Sciatic nerve (tissue), 2 donors: ENCODE measurements around the gene UBE2G2. TPM values are rescaled to one million over a fixed set of nuclear protein-coding genes. Genes with fewer than 3 reads are reported as not detected.
A peak's percentile ranks its signal among the peaks of the same experiment; 100 is the strongest.

Experiments
- ATAC-seq: fragments of 200-7000 bp; cut with Tn5 transposase; one replicate; pipeline ENCODE4 v1.9.1; 2020; ENCODE audit warnings: mild to moderate bottlenecking, moderate library complexity
- DNase-seq: peaks from one replicate; pipeline ENCODE4 v3.0.0-alpha.2; 2020; ENCODE audit warnings: low spot score
- intact Hi-C: fragments of 100-400 bp; cut with DNase I; formaldehyde crosslinking; loops from one replicate; pipeline ENCODE4 v1.14.2; 2022
- total RNA-seq: library from RNA; stranded (reverse); fragmentation: NEBNext Ultra II Directional; extraction: Animal tissue kit (Norgen Biotek cat#: 25700); gene quantifications from one replicate; pipeline ENCODE4 v1.2.1, GENCODE V29; 2021
- donor health status: DM: no; HTN: no; CAD: no.
- donor health status: DM: no; HTN: no; CAD: no.

UBE2G2 gene
- total RNA-seq, 1 donor from 2014 or later = 78.0 TPM

- DNase-seq = peak; percentile 13
- intact Hi-C loops = loop anchor here (5.0 kb wide), 1 partner anchor 594 kb away; no protein-coding TSS in a partner anchor
- ATAC-seq = no peak
Observed at GRCh38 chr21:44738621-44739020, 63.0 kb downstream of the UBE2G2 start.

GRCh38 chr21:44737706-44738354 is 63.8 kb downstream of the UBE2G2 start:
- ATAC-seq (no peak), DNase-seq (no peak)
- intact Hi-C loops = loop anchor here (5.0 kb wide), 1 partner anchor 594 kb away; no protein-coding TSS in a partner anchor

- intact Hi-C loops = loop anchor here (5.0 kb wide), 1 partner anchor 596 kb away; no protein-coding TSS in a partner anchor
- DNase-seq = peak; percentile 41
- ATAC-seq = no peak
Observed at GRCh38 chr21:44736291-44737004, 65.2 kb downstream of the UBE2G2 start.

- intact Hi-C loops = loop anchor here (5.0 kb wide), 1 partner anchor 596 kb away; no protein-coding TSS in a partner anchor
- ATAC-seq = no peak
- peak; percentile 27 for DNase-seq
Observed at GRCh38 chr21:44735821-44736220, 65.8 kb downstream of the UBE2G2 start.

- DNase-seq = peak; percentile 48
- no peak for ATAC-seq
Observed at GRCh38 chr21:44734841-44735240, 66.8 kb downstream of the UBE2G2 start.

GRCh38 chr21:44734026-44734745 is 67.4 kb downstream of the UBE2G2 start:
- ATAC-seq (peak; percentile 24), DNase-seq (peak; percentile 34)
- intact Hi-C loops = no loop called here

More at GRCh38 chr21:44734841-44735240, 66.8 kb downstream of the UBE2G2 start:
- intact Hi-C loops = loop anchor here (5.0 kb wide), 1 partner anchor 597 kb away; no protein-coding TSS in a partner anchor

- ATAC-seq = no peak
- intact Hi-C loops = no loop called here
- DNase-seq = peak; percentile 18
Observed at GRCh38 chr21:44732956-44733355, 68.7 kb downstream of the UBE2G2 start.

- ATAC-seq (no peak), DNase-seq (peak; percentile 14)
- intact Hi-C loops = no loop called here
Observed at GRCh38 chr21:44732263-44732662, 69.4 kb downstream of the UBE2G2 start.

GRCh38 chr21:44730951-44731579 is 70.6 kb downstream of the UBE2G2 start:
- DNase-seq = no peak
- intact Hi-C loops = no loop called here
- ATAC-seq = no peak

- intact Hi-C loops = no loop called here
- DNase-seq (peak; percentile 9), ATAC-seq (no peak)
Observed at GRCh38 chr21:44730028-44730395, 71.6 kb downstream of the UBE2G2 start.

GRCh38 chr21:44729336-44730027 is 72.1 kb downstream of the UBE2G2 start:
- peak; percentile 43 for DNase-seq

GRCh38 chr21:44728716-44729115 is 72.9 kb downstream of the UBE2G2 start:
- DNase-seq (peak; percentile 22), ATAC-seq (no peak)
- intact Hi-C loops = no loop called here

More at GRCh38 chr21:44729336-44730027, 72.1 kb downstream of the UBE2G2 start:
- ATAC-seq = no peak
- intact Hi-C loops = no loop called here

- intact Hi-C loops = no loop called here
- DNase-seq (peak; percentile 33), ATAC-seq (no peak)
Observed at GRCh38 chr21:44727757-44728156, 73.9 kb downstream of the UBE2G2 start.

GRCh38 chr21:44727321-44727720 is 74.3 kb downstream of the UBE2G2 start:
- DNase-seq (peak; percentile 31), ATAC-seq (no peak)
- intact Hi-C loops = no loop called here

- DNase-seq (peak; percentile 27), ATAC-seq (no peak)
- intact Hi-C loops = no loop called here
Observed at GRCh38 chr21:44726826-44727225, 74.8 kb downstream of the UBE2G2 start.

GRCh38 chr21:44724926-44725325 is 76.7 kb downstream of the UBE2G2 start:
- DNase-seq (peak; percentile 27), ATAC-seq (no peak)
- intact Hi-C loops = no loop called here

GRCh38 chr21:44724196-44724595 is 77.4 kb downstream of the UBE2G2 start:
- intact Hi-C loops = no loop called here
- ATAC-seq = no peak
- DNase-seq = peak; percentile 14
